ENCODE data around the gene ARID2.

The ARID2 gene

DNA sequence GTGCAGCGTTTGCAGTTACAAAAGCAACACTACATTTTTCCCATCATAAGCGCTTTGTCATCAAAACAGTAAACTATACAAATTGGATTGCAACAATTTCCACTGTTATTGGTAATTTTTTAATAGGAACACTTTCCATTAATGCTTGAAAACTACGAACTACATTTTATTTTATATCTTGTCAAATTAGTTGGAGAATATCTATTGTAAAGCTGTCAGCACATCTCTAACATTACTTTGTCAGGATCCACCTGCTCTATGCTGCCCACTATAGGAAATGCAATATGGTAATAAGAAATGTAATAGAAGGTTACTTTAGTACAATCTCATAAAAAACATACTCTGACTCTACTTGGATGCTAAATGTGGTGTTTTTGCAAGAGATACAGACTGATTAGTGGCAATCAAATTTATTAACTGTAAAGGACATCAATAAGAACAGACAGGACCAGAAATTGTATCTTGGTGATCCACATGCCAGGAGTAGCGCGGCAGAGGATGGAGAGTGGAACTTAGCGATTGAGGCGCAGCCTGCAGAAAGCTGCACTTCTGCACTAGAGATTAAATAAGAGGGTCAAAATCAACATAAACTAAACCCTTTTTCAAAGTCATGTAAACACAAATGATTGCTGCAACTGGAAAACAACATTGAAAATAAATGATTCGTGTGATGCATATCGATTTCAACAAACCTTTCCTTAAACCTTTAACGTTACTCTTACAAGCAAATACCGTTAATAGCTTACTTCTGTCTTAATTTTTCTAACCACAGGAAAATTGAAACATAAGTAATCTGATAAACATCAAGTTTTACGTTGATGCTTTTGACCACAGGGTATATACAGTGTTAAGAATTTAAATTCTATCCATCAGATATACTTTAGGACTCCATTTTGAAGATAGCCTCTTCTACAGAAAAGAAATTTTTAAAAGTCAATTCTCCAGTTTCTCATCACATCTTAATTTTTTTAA lies 3.6 kb upstream of the ARID2 start:
- Histone ChIP-seq H3K18ac (ENCODE audit: low read length) (no peak overlapping the region), H2BK120ac (ENCODE audit: low read depth, low read length) (no peak overlapping the region), H2BK5ac (ENCODE audit: low read length) (no peak overlapping the region), H3K27me3 (ENCODE audit: control insufficient read depth in 3 of 3, insufficient read depth in 3 of 3, low read depth in 1 of 3, low read length in 3 of 3) (no peaks in the 10 kb centered on the region), H3K23ac (ENCODE audit: low read depth, low read length, poor library complexity) (no peak overlapping the region), H2AK5ac (ENCODE audit: low read depth, low read length) (no peak overlapping the region), H4K91ac (ENCODE audit: low read depth, low read length, poor library complexity) (no peak overlapping the region), H3K4me1 (ENCODE audit: control insufficient read depth in 2 of 2, insufficient read depth in 1 of 2, low read depth in 1 of 2, low read length in 2 of 2) (no peaks in the 10 kb centered on the region), H2BK15ac (ENCODE audit: low read length) (no peak overlapping the region), H3K9me3 (replicated peaks in 1 of 2; ENCODE audit: control insufficient read depth in 2 of 2, insufficient read depth in 1 of 2, low read depth in 1 of 2, low read length in 2 of 2) (no peaks in the 10 kb centered on the region), H3K4me3 (ENCODE audit: low read length in 2 of 2) (peak overlapping the region; percentile 93 to 99), H3K4me2 (ENCODE audit: insufficient read depth, low read length, poor library complexity, severe bottlenecking) (peak overlapping the region; percentile 54), H2BK12ac (ENCODE audit: low read length) (no peak overlapping the region), H3K4ac (ENCODE audit: low read length) (no peak overlapping the region), H2AFZ (ENCODE audit: low read length) (peak overlapping the region; percentile 93), H3K14ac (ENCODE audit: low read length) (no peak overlapping the region), H3K79me1 (ENCODE audit: low read depth, low read length) (no peaks in the 10 kb centered on the region), H4K8ac (ENCODE audit: low read depth, low read length) (no peak overlapping the region), H3K27ac (replicated peaks; ENCODE audit: low read length) (no peak overlapping the region), H3K9ac (ENCODE audit: low read depth, low read length, poor library complexity) (no peak overlapping the region), H3K36me3 (replicated peaks in 1 of 2; ENCODE audit: control insufficient read depth in 2 of 2, insufficient read depth in 2 of 2, low read length in 2 of 2) (peaks cover 0 to 5% of the 10 kb centered on the region in 2 donors)
- peak; percentile 23 for DNase-seq (ENCODE audit: low spot score)
- no CpG with 5 or more reads among the region's 12 CpGs for WGBS, 2 donors (ENCODE audit: extremely low coverage in 2 of 2, insufficient read length in 2 of 2, insufficient replicate concordance in 1 of 2)

GRCh38 chr12:45726603-45727300 lies 2.8 kb upstream of the ARID2 start:
- Histone ChIP-seq H3K4me3 (ENCODE audit: low read length in 2 of 2) (peak overlapping the region; percentile 93 to 99), H3K36me3 (replicated peaks in 1 of 2; ENCODE audit: control insufficient read depth in 2 of 2, insufficient read depth in 2 of 2, low read length in 2 of 2) (peaks cover 0 to 9% of the 10 kb centered on the region in 2 donors), H3K27ac (replicated peaks; ENCODE audit: low read length) (peak overlapping the region; percentile 87), H3K4ac (ENCODE audit: low read length) (no peak overlapping the region), H2BK15ac (ENCODE audit: low read length) (no peak overlapping the region), H2BK5ac (ENCODE audit: low read length) (peak overlapping the region; percentile 88), H3K79me1 (ENCODE audit: low read depth, low read length) (no peaks in the 10 kb centered on the region), H3K14ac (ENCODE audit: low read length) (peak overlapping the region; percentile 57), H4K8ac (ENCODE audit: low read depth, low read length) (no peak overlapping the region), H3K4me2 (ENCODE audit: insufficient read depth, low read length, poor library complexity, severe bottlenecking) (peak overlapping the region; percentile 58), H2BK12ac (ENCODE audit: low read length) (no peak overlapping the region), H2AK5ac (ENCODE audit: low read depth, low read length) (peak overlapping the region; percentile 78), H3K27me3 (ENCODE audit: control insufficient read depth in 3 of 3, insufficient read depth in 3 of 3, low read depth in 1 of 3, low read length in 3 of 3) (no peaks in the 10 kb centered on the region), H3K4me1 (ENCODE audit: control insufficient read depth in 2 of 2, insufficient read depth in 1 of 2, low read depth in 1 of 2, low read length in 2 of 2) (no peaks in the 10 kb centered on the region), H3K23ac (ENCODE audit: low read depth, low read length, poor library complexity) (peak overlapping the region; percentile 29), H3K18ac (ENCODE audit: low read length) (peak overlapping the region; percentile 96), H4K91ac (ENCODE audit: low read depth, low read length, poor library complexity) (no peak overlapping the region), H3K9ac (ENCODE audit: low read depth, low read length, poor library complexity) (peak overlapping the region; percentile 93), H3K9me3 (replicated peaks in 1 of 2; ENCODE audit: control insufficient read depth in 2 of 2, insufficient read depth in 1 of 2, low read depth in 1 of 2, low read length in 2 of 2) (no peaks in the 10 kb centered on the region), H2AFZ (ENCODE audit: low read length) (peak overlapping the region; percentile 93), H2BK120ac (ENCODE audit: low read depth, low read length) (peak overlapping the region; percentile 56)
- DNase-seq (ENCODE audit: low spot score), result no peak
- no CpG with 5 or more reads among the region's 42 CpGs for WGBS, 2 donors (ENCODE audit: extremely low coverage in 2 of 2, insufficient read length in 2 of 2, insufficient replicate concordance in 1 of 2)

GRCh38 chr12:45727301-45727979 lies 2.1 kb upstream of the ARID2 start:
- no peak overlapping the region for H2BK120ac ChIP-seq (ENCODE audit: low read depth, low read length)
- peak overlapping the region; percentile 88 for H2BK5ac ChIP-seq (ENCODE audit: low read length)
- no peak overlapping the region for H2AK5ac ChIP-seq (ENCODE audit: low read depth, low read length)
- H4K91ac ChIP-seq (ENCODE audit: low read depth, low read length, poor library complexity), result no peak overlapping the region
- H3K9ac ChIP-seq (ENCODE audit: low read depth, low read length, poor library complexity), result peak overlapping the region; percentile 93
- H2AFZ ChIP-seq (ENCODE audit: low read length), result peak overlapping the region; percentile 93
- H3K79me1 ChIP-seq (ENCODE audit: low read depth, low read length), result no peaks in the 10 kb centered on the region
- no peak overlapping the region for H2BK12ac ChIP-seq (ENCODE audit: low read length)
- peak overlapping the region; percentile 77 for H3K4me2 ChIP-seq (ENCODE audit: insufficient read depth, low read length, poor library complexity, severe bottlenecking)
- peak overlapping the region; percentile 93 to 99 for H3K4me3 ChIP-seq (ENCODE audit: low read length in 2 of 2)
- peak overlapping the region; percentile 96 for H3K18ac ChIP-seq (ENCODE audit: low read length)
- peak; percentile 96 for DNase-seq (ENCODE audit: low spot score)
- H3K27ac ChIP-seq (replicated peaks; ENCODE audit: low read length), result peak overlapping the region; percentile 87
- no peak overlapping the region for H2BK15ac ChIP-seq (ENCODE audit: low read length)
- H3K9me3 ChIP-seq (replicated peaks in 1 of 2; ENCODE audit: control insufficient read depth in 2 of 2, insufficient read depth in 1 of 2, low read depth in 1 of 2, low read length in 2 of 2), result no peaks in the 10 kb centered on the region
- no peak overlapping the region for H4K8ac ChIP-seq (ENCODE audit: low read depth, low read length)
- no peak overlapping the region for H3K14ac ChIP-seq (ENCODE audit: low read length)
- peaks cover 0 to 13% of the 10 kb centered on the region in 2 donors for H3K36me3 ChIP-seq (replicated peaks in 1 of 2; ENCODE audit: control insufficient read depth in 2 of 2, insufficient read depth in 2 of 2, low read length in 2 of 2)
- no CpG with 5 or more reads among the region's 45 CpGs for WGBS, 2 donors (ENCODE audit: extremely low coverage in 2 of 2, insufficient read length in 2 of 2, insufficient replicate concordance in 1 of 2)
- no peaks in the 10 kb centered on the region for H3K27me3 ChIP-seq (ENCODE audit: control insufficient read depth in 3 of 3, insufficient read depth in 3 of 3, low read depth in 1 of 3, low read length in 3 of 3)
- H3K4ac ChIP-seq (ENCODE audit: low read length), result no peak overlapping the region
- H3K23ac ChIP-seq (ENCODE audit: low read depth, low read length, poor library complexity), result no peak overlapping the region
- peaks cover 0 to 1% of the 10 kb centered on the region in 2 donors for H3K4me1 ChIP-seq (ENCODE audit: control insufficient read depth in 2 of 2, insufficient read depth in 1 of 2, low read depth in 1 of 2, low read length in 2 of 2)
